Parathyroid adenoma (tissue), 2 donors: ENCODE measurements around the gene DEFB127.
"Not testable (repeated sequence)": the region's sequence is repeated elsewhere in the genome, so short reads cannot be mapped to it uniquely, and the experiment has no call there.

Experiments
- H2AFZ ChIP-seq: fragments of 300-600 bp; sonication (generic); one replicate; pipeline ENCODE4 v1.7.0; 2017; ENCODE audit warnings: antibody characterized with exemption, mild to moderate bottlenecking
- H3K27ac ChIP-seq: fragments of 300-600 bp; sonication (generic); one replicate; pipeline ENCODE4 v1.7.0; 2017
- H3K27me3 ChIP-seq: fragments of 300-600 bp; sonication (generic); one replicate; pipeline ENCODE4 v1.7.0; 2017; ENCODE audit warnings: low read length; ENCODE audit not compliant: control insufficient read depth, insufficient read depth
- H3K36me3 ChIP-seq: fragments of 300-600 bp; sonication (generic); one replicate; pipeline ENCODE4 v1.7.0; 2017; ENCODE audit warnings: low read length; ENCODE audit not compliant: control insufficient read depth, insufficient read depth
- H3K4me1 ChIP-seq: fragments of 300-600 bp; sonication (generic); one replicate; pipeline ENCODE4 v1.7.0; 2017; ENCODE audit warnings: control low read depth
- H3K4me2 ChIP-seq: fragments of 300-600 bp; sonication (generic); one replicate; pipeline ENCODE4 v1.7.0; 2017; ENCODE audit warnings: low read length
- H3K4me3 ChIP-seq: fragments of 300-600 bp; sonication (generic); one replicate; pipeline ENCODE4 v1.7.0; 2017; ENCODE audit warnings: low read depth, low read length
- H3K79me2 ChIP-seq: fragments of 300-600 bp; sonication (generic); one replicate; pipeline ENCODE4 v1.7.0; 2017; ENCODE audit warnings: control low read depth
- H3K9ac ChIP-seq: fragments of 300-600 bp; sonication (generic); one replicate; pipeline ENCODE4 v1.7.0; 2017; ENCODE audit warnings: mild to moderate bottlenecking
- H3K9me3 ChIP-seq: fragments of 300-600 bp; sonication (generic); one replicate; pipeline ENCODE4 v1.7.0; 2017; ENCODE audit warnings: low read length; ENCODE audit not compliant: control insufficient read depth
- CTCF ChIP-seq: fragments of 300-600 bp; sonication (generic); IDR thresholded peaks from one replicate; pipeline ENCODE4 v1.7.0; 2017; ENCODE audit warnings: antibody characterized with exemption, mild to moderate bottlenecking
- donor health status: primary hyperparathyroidism.

The DEFB127 gene

GRCh38 chr20:157154-157553 lies at the start of gene DEFB127:
Gene DEFB127, plus strand, starts transcription at chr20:157454. Its CDS starts 91 bp downstream, at chr20:157545.
- no peak for TF ChIP-seq CTCF
- H3K4me1 ChIP-seq, result no peaks in the 10 kb centered on the region
- no peak within 1 kb of the TSS for H3K4me2 ChIP-seq
- no peaks in the 10 kb centered on the region for H3K9me3 ChIP-seq
- no peak within 1 kb of the TSS for H3K9ac ChIP-seq
- no peaks in the 10 kb centered on the region for H3K36me3 ChIP-seq
- no peak within 1 kb of the TSS for H3K4me3 ChIP-seq
- no peak within 1 kb of the TSS for H3K27ac ChIP-seq
- H2AFZ ChIP-seq, result no peak within 1 kb of the TSS
- H3K27me3 ChIP-seq, result no peaks in the 10 kb centered on the region
- H3K79me2 ChIP-seq, result no peaks in the 10 kb centered on the region

- Histone ChIP-seq H3K4me1 (no peaks in the 10 kb centered on the region), H3K79me2 (no peaks in the 10 kb centered on the region), H3K36me3 (no peaks in the 10 kb centered on the region), H3K9ac (no peak overlapping the region), H3K27me3 (no peaks in the 10 kb centered on the region), H3K9me3 (no peaks in the 10 kb centered on the region), H3K4me3 (no peak overlapping the region), H3K4me2 (no peak overlapping the region), H2AFZ (no peak overlapping the region), H3K27ac (no peak overlapping the region)
- no peak for TF ChIP-seq CTCF
Observed at GRCh38 chr20:112396-112795, 44.9 kb upstream of the DEFB127 start.

GRCh38 chr20:117518-117917 lies 39.7 kb upstream of the DEFB127 start:
- H3K4me1 ChIP-seq, result no peaks in the 10 kb centered on the region
- H3K4me2 ChIP-seq, result no peak overlapping the region
- no peaks in the 10 kb centered on the region for H3K9me3 ChIP-seq
- H3K27me3 ChIP-seq, result no peaks in the 10 kb centered on the region
- no peak for TF ChIP-seq CTCF
- H3K9ac ChIP-seq, result no peak overlapping the region
- no peaks in the 10 kb centered on the region for H3K79me2 ChIP-seq
- H2AFZ ChIP-seq, result no peak overlapping the region
- no peaks in the 10 kb centered on the region for H3K36me3 ChIP-seq
- H3K27ac ChIP-seq, result no peak overlapping the region
- H3K4me3 ChIP-seq, result no peak overlapping the region

- H3K4me3 ChIP-seq, H3K4me1 ChIP-seq, H3K79me2 ChIP-seq, H3K27me3 ChIP-seq, H3K9me3 ChIP-seq, H3K27ac ChIP-seq, H3K4me2 ChIP-seq, H2AFZ ChIP-seq, H3K9ac ChIP-seq, H3K36me3 ChIP-seq: not testable (repeated sequence)
Observed at GRCh38 chr20:129786-130323, 27.4 kb upstream of the DEFB127 start.

- H3K36me3 ChIP-seq, result no peaks in the 10 kb centered on the region
- no peaks in the 10 kb centered on the region for H3K79me2 ChIP-seq
- H3K9ac ChIP-seq, result no peak overlapping the region
- H3K4me1 ChIP-seq, result no peaks in the 10 kb centered on the region
- H3K27ac ChIP-seq, result no peak overlapping the region
- H3K4me3 ChIP-seq, result no peak overlapping the region
- TF ChIP-seq CTCF, result no peak
- H3K4me2 ChIP-seq, result no peak overlapping the region
- no peak overlapping the region for H2AFZ ChIP-seq
- no peaks in the 10 kb centered on the region for H3K27me3 ChIP-seq
- no peaks in the 10 kb centered on the region for H3K9me3 ChIP-seq
Observed at GRCh38 chr20:137668-138490, 19.4 kb upstream of the DEFB127 start.
